Measurements from ENCODE around the gene ARHGAP32. TPM values are rescaled to one million over a fixed set of nuclear protein-coding genes. Genes with fewer than 3 reads are reported as not detected.
A peak's percentile ranks its signal among the peaks of the same experiment; 100 is the strongest.

The ARHGAP32 gene
- total RNA-seq, 1 experiment from 2014 or later = 54.0 TPM

GRCh38 chr11:129034001-129034400, 158.1 kb downstream of the ARHGAP32 start:
- no TSS peak for BruUV-seq (replicated peaks)
- no peak overlapping the region for H3K27ac Mint-ChIP-seq (ENCODE audit: unreplicated experiment)
- H3K36me3 ChIP-seq (ENCODE audit: control insufficient read depth, insufficient read depth, low read length) = no peaks in the 10 kb centered on the region
- intact Hi-C loops (cut with micrococcal nuclease; ENCODE audit: unreplicated experiment) = no loop called here
- H3K4me3 Mint-ChIP-seq (ENCODE audit: unreplicated experiment) = no peak overlapping the region
- no peak overlapping the region for H3K4me3 ChIP-seq (ENCODE audit: low read depth, low read length)
- TF ChIP-seq CTCF (IDR thresholded peaks at IDR 0.05; ENCODE audit: insufficient read depth in 1 of 2, low read depth in 1 of 2, low read length in 1 of 2, severe bottlenecking in 1 of 2, unreplicated experiment in 1 of 2) = no peak
- POLR2A ChIA-PET = no interaction called here
- CTCF ChIA-PET = no interaction called here
- no peaks in the 10 kb centered on the region for H3K9me3 Mint-ChIP-seq (ENCODE audit: unreplicated experiment)
- no peak for DNase-seq
- no peaks in the 10 kb centered on the region for H3K4me1 ChIP-seq
- H3K9me3 ChIP-seq = no peaks in the 10 kb centered on the region
- no peaks in the 10 kb centered on the region for H3K27me3 Mint-ChIP-seq (ENCODE audit: insufficient read depth, unreplicated experiment)
- H3K36me3 Mint-ChIP-seq (ENCODE audit: insufficient read depth, unreplicated experiment) = peaks cover 12% of the 10 kb centered on the region
- no peaks in the 10 kb centered on the region; the same call in 1 of the 2 replicates for H3K27me3 ChIP-seq (replicated peaks; ENCODE audit: control insufficient read depth, insufficient read depth, low read length)
- H3K4me1 Mint-ChIP-seq (ENCODE audit: low read depth, unreplicated experiment) = no peaks in the 10 kb centered on the region

- no peaks in the 10 kb centered on the region for H3K9me3 Mint-ChIP-seq (ENCODE audit: unreplicated experiment)
- ChIA-PET POLR2A (interaction anchor here (0.5 kb wide), 1 partner anchor 978 kb away, joined by 3 read pairs; the partner anchor contains the start of gene PRDM10), CTCF (interaction anchor here (1.3 kb wide), 1 partner anchor 68 kb away, joined by 5 read pairs; no protein-coding TSS in a partner anchor)
- Histone ChIP-seq H3K4me1 (peaks cover 14% of the 10 kb centered on the region), H3K36me3 (ENCODE audit: control insufficient read depth, insufficient read depth, low read length) (no peaks in the 10 kb centered on the region; the same call in 1 of the 2 replicates), H3K27me3 (replicated peaks; ENCODE audit: control insufficient read depth, insufficient read depth, low read length) (no peaks in the 10 kb centered on the region), H3K9me3 (no peaks in the 10 kb centered on the region), H3K4me3 (ENCODE audit: low read depth, low read length) (no peak overlapping the region)
- peaks cover 7% of the 10 kb centered on the region for H3K36me3 Mint-ChIP-seq (ENCODE audit: insufficient read depth, unreplicated experiment)
- no peak for TF ChIP-seq CTCF (IDR thresholded peaks at IDR 0.05; ENCODE audit: insufficient read depth in 1 of 2, low read depth in 1 of 2, low read length in 1 of 2, severe bottlenecking in 1 of 2, unreplicated experiment in 1 of 2)
- peak overlapping the region; percentile 65 for H3K27ac Mint-ChIP-seq (ENCODE audit: unreplicated experiment)
- intact Hi-C loops (cut with micrococcal nuclease; ENCODE audit: unreplicated experiment) = loop anchor here (1.0 kb wide), 1 partner anchor 91 kb away; no protein-coding TSS in a partner anchor
- peak overlapping the region; percentile 55 for H3K4me3 Mint-ChIP-seq (ENCODE audit: unreplicated experiment)
- peaks cover 11% of the 10 kb centered on the region for H3K4me1 Mint-ChIP-seq (ENCODE audit: low read depth, unreplicated experiment)
- peak; percentile 85 to 89 for DNase-seq
- no peaks in the 10 kb centered on the region for H3K27me3 Mint-ChIP-seq (ENCODE audit: insufficient read depth, unreplicated experiment)
- no TSS peak for BruUV-seq (replicated peaks)
Measured at GRCh38 chr11:129023968-129024676, 168.0 kb downstream of the ARHGAP32 start.

GRCh38 chr11:129021295-129021694, 170.8 kb downstream of the ARHGAP32 start:
- TF ChIP-seq CTCF (IDR thresholded peaks at IDR 0.05; ENCODE audit: insufficient read depth in 1 of 2, low read depth in 1 of 2, low read length in 1 of 2, severe bottlenecking in 1 of 2, unreplicated experiment in 1 of 2) = no peak
- POLR2A ChIA-PET = no interaction called here
- Mint-ChIP-seq H3K4me1 (ENCODE audit: low read depth, unreplicated experiment) (peaks cover 11% of the 10 kb centered on the region), H3K27me3 (ENCODE audit: insufficient read depth, unreplicated experiment) (no peaks in the 10 kb centered on the region), H3K36me3 (ENCODE audit: insufficient read depth, unreplicated experiment) (peaks cover 13% of the 10 kb centered on the region), H3K9me3 (ENCODE audit: unreplicated experiment) (no peaks in the 10 kb centered on the region), H3K27ac (ENCODE audit: unreplicated experiment) (no peak overlapping the region), H3K4me3 (ENCODE audit: unreplicated experiment) (no peak overlapping the region)
- CTCF ChIA-PET = no interaction called here
- no peaks in the 10 kb centered on the region for H3K9me3 ChIP-seq
- H3K36me3 ChIP-seq (ENCODE audit: control insufficient read depth, insufficient read depth, low read length) = no peaks in the 10 kb centered on the region; the same call in 1 of the 2 replicates
- peaks cover 14% of the 10 kb centered on the region for H3K4me1 ChIP-seq
- intact Hi-C loops (cut with micrococcal nuclease; ENCODE audit: unreplicated experiment) = no loop called here
- DNase-seq = no peak
- BruUV-seq (replicated peaks) = no TSS peak
- H3K4me3 ChIP-seq (ENCODE audit: low read depth, low read length) = no peak overlapping the region
- H3K27me3 ChIP-seq (replicated peaks; ENCODE audit: control insufficient read depth, insufficient read depth, low read length) = no peaks in the 10 kb centered on the region
